ENCODE measurements around the gene NOC3L. TPM values are rescaled to one million over a fixed set of nuclear protein-coding genes. Genes with fewer than 3 reads are reported as not detected.

Gene NOC3L
- 18.2 to 26.0 TPM (median 22.5 TPM) in 5 replicates for total RNA-seq (2022; extraction: Qiagen RNA extraction; ENCODE audit: low read depth)

GRCh38 chr10:94362360-94363250, at the start of gene NOC3L:
Gene NOC3L, minus strand, starts transcription at chr10:94362939. Its CDS starts 101 bp downstream, at chr10:94362838.

GRCh38 chr10:94402204-94402842, 39.6 kb upstream of the NOC3L start, which contains the start of gene TBC1D12:
Gene TBC1D12, plus strand, starts transcription at chr10:94402541. Its CDS starts 73 bp downstream, at chr10:94402614.

Other genes starting within 250 kb of the NOC3L start
- gene TBC1D12, start 39.6 kb upstream of the NOC3L start, total RNA-seq (2022; extraction: Qiagen RNA extraction; ENCODE audit: low read depth), result 4.6 to 5.9 TPM (median 5.4 TPM) in 5 replicates
- gene HELLS, start 182.8 kb upstream of the NOC3L start, total RNA-seq (2022; extraction: Qiagen RNA extraction; ENCODE audit: low read depth), result 23.2 to 29.6 TPM (median 28.5 TPM) in 5 replicates